ENCODE data around the gene UTS2.

DNA sequence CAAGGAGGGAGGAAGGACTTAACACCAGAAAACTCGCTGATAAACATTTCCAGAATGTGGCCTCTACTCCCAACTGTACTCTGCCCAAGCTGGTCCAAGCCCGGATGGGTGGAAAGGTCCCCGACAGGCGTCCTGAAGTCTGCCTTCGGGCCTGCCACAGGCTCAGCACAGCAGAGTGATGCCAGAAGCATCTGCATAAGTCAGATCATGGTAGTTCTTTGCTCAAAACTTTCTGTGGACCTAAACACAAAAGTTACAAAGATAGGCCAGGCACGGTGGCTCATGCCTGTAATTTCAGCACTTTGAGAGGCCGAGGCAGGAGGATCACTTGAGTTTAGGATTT is 790 bp upstream of the UTS2 start:
- TF ChIP-seq, protein P1, sequence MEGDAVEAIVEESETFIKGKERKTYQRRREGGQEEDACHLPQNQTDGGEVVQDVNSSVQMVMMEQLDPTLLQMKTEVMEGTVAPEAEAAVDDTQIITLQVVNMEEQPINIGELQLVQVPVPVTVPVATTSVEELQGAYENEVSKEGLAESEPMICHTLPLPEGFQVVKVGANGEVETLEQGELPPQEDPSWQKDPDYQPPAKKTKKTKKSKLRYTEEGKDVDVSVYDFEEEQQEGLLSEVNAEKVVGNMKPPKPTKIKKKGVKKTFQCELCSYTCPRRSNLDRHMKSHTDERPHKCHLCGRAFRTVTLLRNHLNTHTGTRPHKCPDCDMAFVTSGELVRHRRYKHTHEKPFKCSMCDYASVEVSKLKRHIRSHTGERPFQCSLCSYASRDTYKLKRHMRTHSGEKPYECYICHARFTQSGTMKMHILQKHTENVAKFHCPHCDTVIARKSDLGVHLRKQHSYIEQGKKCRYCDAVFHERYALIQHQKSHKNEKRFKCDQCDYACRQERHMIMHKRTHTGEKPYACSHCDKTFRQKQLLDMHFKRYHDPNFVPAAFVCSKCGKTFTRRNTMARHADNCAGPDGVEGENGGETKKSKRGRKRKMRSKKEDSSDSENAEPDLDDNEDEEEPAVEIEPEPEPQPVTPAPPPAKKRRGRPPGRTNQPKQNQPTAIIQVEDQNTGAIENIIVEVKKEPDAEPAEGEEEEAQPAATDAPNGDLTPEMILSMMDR (IDR thresholded peaks at IDR 0.05) = no peak
- no peak for TF ChIP-seq ZFX (IDR thresholded peaks at IDR 0.05; ENCODE audit: borderline replicate concordance)
